Vagina (tissue), 2 donors: Measurements from ENCODE around the gene MTA3.

Source experiments
- POLR2A ChIP-seq, 2 donors: fragments of 450-650 bp; IDR thresholded peaks; one replicate each; pipeline ENCODE4 v1.6.1; 2017; ENCODE audit warnings: antibody characterized with exemption in 2 of 2, mild to moderate bottlenecking in 2 of 2, moderate library complexity in 2 of 2
- TF ChIP-seq, protein P1 (sequence below), 3 experiments: fragments of 450-650 bp in 2 of 3; fragments of 200-600 bp in 1 of 3; sonication (generic) in 1 of 3; IDR thresholded peaks; one replicate each; pipeline ENCODE4 v1.5.1; 2017 to 2019; ENCODE audit warnings: antibody characterized with exemption in 3 of 3, mild to moderate bottlenecking in 2 of 3, moderate library complexity in 2 of 3

DNA sequence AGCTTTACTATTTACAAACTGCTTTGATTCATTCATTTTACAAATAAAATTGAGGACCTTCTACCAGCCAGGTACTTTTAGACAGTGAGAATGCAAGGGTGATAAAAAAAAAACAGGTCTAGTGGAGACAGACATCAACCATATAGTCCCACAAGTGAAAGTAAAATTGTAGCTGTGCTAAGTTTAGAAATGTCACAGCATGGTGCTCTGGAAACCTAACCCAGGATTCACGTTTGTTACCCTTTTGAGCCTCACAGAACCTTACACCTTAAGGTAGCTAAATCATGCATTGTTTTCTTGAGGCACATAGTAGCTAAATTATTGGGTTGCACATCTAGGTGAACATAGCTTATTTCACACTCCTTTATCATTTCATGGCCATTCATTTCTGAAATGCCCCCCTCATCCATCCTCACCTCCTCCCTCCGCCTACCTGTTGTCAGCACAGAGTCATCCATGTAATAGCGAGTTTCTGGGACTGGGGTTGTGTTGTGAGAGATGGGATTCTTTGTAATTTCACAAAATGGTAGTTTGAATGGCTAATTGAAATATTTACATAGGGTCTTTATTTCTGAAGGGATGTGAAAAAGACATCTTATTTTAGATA lies 7.1 kb downstream of the MTA3 start:
- no peak for TF ChIP-seq POLR2A (IDR thresholded peaks at IDR 0.05)
- TF ChIP-seq, protein P1, sequence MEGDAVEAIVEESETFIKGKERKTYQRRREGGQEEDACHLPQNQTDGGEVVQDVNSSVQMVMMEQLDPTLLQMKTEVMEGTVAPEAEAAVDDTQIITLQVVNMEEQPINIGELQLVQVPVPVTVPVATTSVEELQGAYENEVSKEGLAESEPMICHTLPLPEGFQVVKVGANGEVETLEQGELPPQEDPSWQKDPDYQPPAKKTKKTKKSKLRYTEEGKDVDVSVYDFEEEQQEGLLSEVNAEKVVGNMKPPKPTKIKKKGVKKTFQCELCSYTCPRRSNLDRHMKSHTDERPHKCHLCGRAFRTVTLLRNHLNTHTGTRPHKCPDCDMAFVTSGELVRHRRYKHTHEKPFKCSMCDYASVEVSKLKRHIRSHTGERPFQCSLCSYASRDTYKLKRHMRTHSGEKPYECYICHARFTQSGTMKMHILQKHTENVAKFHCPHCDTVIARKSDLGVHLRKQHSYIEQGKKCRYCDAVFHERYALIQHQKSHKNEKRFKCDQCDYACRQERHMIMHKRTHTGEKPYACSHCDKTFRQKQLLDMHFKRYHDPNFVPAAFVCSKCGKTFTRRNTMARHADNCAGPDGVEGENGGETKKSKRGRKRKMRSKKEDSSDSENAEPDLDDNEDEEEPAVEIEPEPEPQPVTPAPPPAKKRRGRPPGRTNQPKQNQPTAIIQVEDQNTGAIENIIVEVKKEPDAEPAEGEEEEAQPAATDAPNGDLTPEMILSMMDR (IDR thresholded peaks at IDR 0.05): no peak
